ENCODE measurements around the gene RTKN2. TPM values are rescaled to one million over a fixed set of nuclear protein-coding genes. Genes with fewer than 3 reads are reported as not detected.

Gene RTKN2
- polyA plus RNA-seq, 1 of the 3 experiments (the other 2 are of a cell fraction), result 1.4 TPM

DNA sequence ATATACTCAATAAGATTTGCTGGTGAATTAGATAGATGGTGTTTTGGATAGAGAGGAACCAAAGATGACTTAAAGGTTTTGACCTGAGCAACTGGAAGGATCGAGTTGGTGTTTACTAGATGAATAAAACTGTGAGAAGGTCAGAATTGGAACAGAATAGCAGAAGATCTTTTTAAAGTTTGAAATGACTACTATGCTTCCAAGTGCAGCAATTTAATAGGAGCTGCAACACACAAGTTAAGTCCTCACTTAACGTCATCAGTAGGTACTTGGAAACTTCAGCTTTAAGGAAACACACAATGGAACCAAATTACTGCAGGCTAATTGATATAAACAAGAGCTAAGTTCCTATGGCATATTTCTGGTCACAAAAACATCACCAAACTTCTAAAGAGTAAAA is 86.5 kb downstream of the RTKN2 start:
- WGBS (ENCODE audit: low lambda C conversion rate), result 83% methylated on average over 2 of the region's 2 CpGs
- H3K4me1 ChIP-seq (ENCODE audit: control insufficient read depth in 1 of 2, insufficient read depth in 2 of 2, low read depth in 1 of 2, low read length in 1 of 2), result no peaks in the 10 kb centered on the region

DNA sequence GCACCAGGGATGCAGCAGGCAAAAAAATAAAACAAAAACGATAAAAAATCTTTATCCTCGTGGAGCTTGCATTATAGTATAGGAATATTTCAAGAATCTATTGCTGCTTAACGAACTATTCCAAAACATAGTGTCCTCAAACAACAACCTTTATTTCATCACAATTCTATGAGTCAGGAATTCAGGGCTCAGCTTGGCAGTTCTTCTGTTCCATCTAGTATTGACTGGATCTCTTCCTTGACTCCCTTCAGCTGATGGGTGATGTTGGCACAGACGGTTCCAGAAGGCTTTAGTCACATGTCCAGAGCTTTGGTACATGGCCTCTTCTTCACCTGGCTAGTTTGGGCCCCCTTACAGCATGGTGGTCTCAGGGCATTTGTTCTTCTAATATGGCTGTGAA is 88.0 kb downstream of the RTKN2 start:
- no peak overlapping the region for H2AFZ ChIP-seq (ENCODE audit: low read depth)
- H3K27me3 ChIP-seq (ENCODE audit: insufficient read depth), result no peaks in the 10 kb centered on the region
- 87% methylated on average over 4 of the region's 4 CpGs for WGBS (ENCODE audit: low lambda C conversion rate)
- H4K20me1 ChIP-seq (ENCODE audit: insufficient read depth), result no peaks in the 10 kb centered on the region
- no peaks in the 10 kb centered on the region for H3K9me3 ChIP-seq
- H3K4me1 ChIP-seq (ENCODE audit: control insufficient read depth in 1 of 2, insufficient read depth in 2 of 2, low read depth in 1 of 2, low read length in 1 of 2), result no peaks in the 10 kb centered on the region
- TF ChIP-seq SIN3A (IDR thresholded peaks at IDR 0.05; ENCODE audit: borderline replicate concordance, low read depth, low read length) (no peak), FOXM1 (IDR thresholded peaks at IDR 0.05; ENCODE audit: low read depth) (no peak), MEF2A (IDR thresholded peaks at IDR 0.05; ENCODE audit: borderline replicate concordance, low read depth) (no peak), ELF1 (IDR thresholded peaks at IDR 0.05) (no peak), JUND (IDR thresholded peaks at IDR 0.05) (no peak)
- TF ChIP-seq, protein P1, sequence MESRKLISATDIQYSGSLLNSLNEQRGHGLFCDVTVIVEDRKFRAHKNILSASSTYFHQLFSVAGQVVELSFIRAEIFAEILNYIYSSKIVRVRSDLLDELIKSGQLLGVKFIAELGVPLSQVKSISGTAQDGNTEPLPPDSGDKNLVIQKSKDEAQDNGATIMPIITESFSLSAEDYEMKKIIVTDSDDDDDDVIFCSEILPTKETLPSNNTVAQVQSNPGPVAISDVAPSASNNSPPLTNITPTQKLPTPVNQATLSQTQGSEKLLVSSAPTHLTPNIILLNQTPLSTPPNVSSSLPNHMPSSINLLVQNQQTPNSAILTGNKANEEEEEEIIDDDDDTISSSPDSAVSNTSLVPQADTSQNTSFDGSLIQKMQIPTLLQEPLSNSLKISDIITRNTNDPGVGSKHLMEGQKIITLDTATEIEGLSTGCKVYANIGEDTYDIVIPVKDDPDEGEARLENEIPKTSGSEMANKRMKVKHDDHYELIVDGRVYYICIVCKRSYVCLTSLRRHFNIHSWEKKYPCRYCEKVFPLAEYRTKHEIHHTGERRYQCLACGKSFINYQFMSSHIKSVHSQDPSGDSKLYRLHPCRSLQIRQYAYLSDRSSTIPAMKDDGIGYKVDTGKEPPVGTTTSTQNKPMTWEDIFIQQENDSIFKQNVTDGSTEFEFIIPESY (IDR thresholded peaks at IDR 0.05; ENCODE audit: borderline replicate concordance, low read depth), result no peak
- no peaks in the 10 kb centered on the region for H3K36me3 ChIP-seq (replicated peaks in 1 of 2; ENCODE audit: control insufficient read depth in 1 of 2, insufficient read depth in 2 of 2, low read length in 1 of 2)
- ChIA-PET POLR2A (no interaction called here), CTCF (no interaction called here)
- H3K4me3 ChIP-seq (ENCODE audit: low read depth in 2 of 2, low read length in 1 of 2), result no peak overlapping the region
- no peaks in the 10 kb centered on the region for H3F3A ChIP-seq (replicated peaks; ENCODE audit: insufficient read depth)
- H3K79me2 ChIP-seq (ENCODE audit: insufficient read depth), result no peaks in the 10 kb centered on the region
- no peak overlapping the region for H3K9ac ChIP-seq
- no peak for DNase-seq
- H3K4me2 ChIP-seq, result no peak overlapping the region
- no peak overlapping the region for H3K27ac ChIP-seq (ENCODE audit: low read depth in 2 of 2, low read length in 1 of 2)
- H3K9me2 ChIP-seq, result no peaks in the 10 kb centered on the region

More for the DNA sequence above, 86.5 kb downstream of the RTKN2 start:
- no peaks in the 10 kb centered on the region for H3K79me2 ChIP-seq (ENCODE audit: insufficient read depth)
- no peak overlapping the region for H3K27ac ChIP-seq (ENCODE audit: low read depth in 2 of 2, low read length in 1 of 2)
- H3K9me2 ChIP-seq, result no peaks in the 10 kb centered on the region
- DNase-seq, result no peak
- H4K20me1 ChIP-seq (ENCODE audit: insufficient read depth), result no peaks in the 10 kb centered on the region
- H3K36me3 ChIP-seq (replicated peaks in 1 of 2; ENCODE audit: control insufficient read depth in 1 of 2, insufficient read depth in 2 of 2, low read length in 1 of 2), result no peaks in the 10 kb centered on the region
- H2AFZ ChIP-seq (ENCODE audit: low read depth), result no peak overlapping the region
- ChIA-PET POLR2A (no interaction called here), CTCF (interaction anchor here (1.7 kb wide), 1 partner anchor 143 kb away, joined by 5 read pairs; no protein-coding TSS in a partner anchor)
- no peaks in the 10 kb centered on the region for H3F3A ChIP-seq (replicated peaks; ENCODE audit: insufficient read depth)
- TF ChIP-seq TEAD4 (IDR thresholded peaks at IDR 0.05; ENCODE audit: borderline replicate concordance, insufficient read depth), result no peak
- H3K27me3 ChIP-seq (ENCODE audit: insufficient read depth), result no peaks in the 10 kb centered on the region
- H3K9ac ChIP-seq, result no peak overlapping the region
- no peaks in the 10 kb centered on the region for H3K9me3 ChIP-seq
- H3K4me3 ChIP-seq (ENCODE audit: low read depth in 2 of 2, low read length in 1 of 2), result no peak overlapping the region
- H3K4me2 ChIP-seq, result no peak overlapping the region

DNA sequence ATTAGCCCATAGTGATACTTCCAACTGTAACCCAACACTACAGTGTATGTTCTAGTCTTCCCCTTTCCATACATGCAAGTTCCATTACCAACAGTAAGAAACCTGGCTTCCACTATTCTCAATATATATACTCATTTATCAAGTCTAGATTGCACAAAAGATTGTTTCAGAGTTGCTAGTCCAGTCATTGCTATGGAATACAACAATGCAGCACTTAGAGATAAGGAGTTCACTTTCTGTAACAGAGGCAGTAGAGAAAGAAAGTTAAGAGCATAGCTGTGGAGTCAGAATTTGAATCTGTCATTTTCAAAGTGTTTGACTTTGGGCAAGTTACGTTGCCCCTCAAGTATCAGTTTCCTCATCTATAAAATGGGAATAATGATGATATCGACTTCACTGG is 90.1 kb downstream of the RTKN2 start:
- Histone ChIP-seq H3K27ac (ENCODE audit: low read depth in 2 of 2, low read length in 1 of 2) (no peak overlapping the region), H3K4me3 (ENCODE audit: low read depth in 2 of 2, low read length in 1 of 2) (no peak overlapping the region), H3K27me3 (ENCODE audit: insufficient read depth) (no peaks in the 10 kb centered on the region), H3K79me2 (ENCODE audit: insufficient read depth) (no peaks in the 10 kb centered on the region), H2AFZ (ENCODE audit: low read depth) (no peak overlapping the region), H3F3A (replicated peaks; ENCODE audit: insufficient read depth) (no peaks in the 10 kb centered on the region), H3K4me1 (ENCODE audit: control insufficient read depth in 1 of 2, insufficient read depth in 2 of 2, low read depth in 1 of 2, low read length in 1 of 2) (no peaks in the 10 kb centered on the region), H3K9me2 (no peaks in the 10 kb centered on the region), H4K20me1 (ENCODE audit: insufficient read depth) (no peaks in the 10 kb centered on the region), H3K36me3 (replicated peaks in 1 of 2; ENCODE audit: control insufficient read depth in 1 of 2, insufficient read depth in 2 of 2, low read length in 1 of 2) (no peaks in the 10 kb centered on the region), H3K9ac (no peak overlapping the region), H3K4me2 (no peak overlapping the region), H3K9me3 (no peaks in the 10 kb centered on the region)
- WGBS (ENCODE audit: low lambda C conversion rate), result 98% methylated on average over 2 of the region's 2 CpGs
- ChIA-PET CTCF (interaction anchor here (0.6 kb wide), 1 partner anchor 132 kb away, joined by 3 read pairs; no protein-coding TSS in a partner anchor), POLR2A (no interaction called here)
- DNase-seq, result no peak
- TF ChIP-seq ELF1 (IDR thresholded peaks at IDR 0.05) (no peak), RFX5 (IDR thresholded peaks at IDR 0.05; ENCODE audit: low read length) (no peak)
- TF ChIP-seq, protein P2, sequence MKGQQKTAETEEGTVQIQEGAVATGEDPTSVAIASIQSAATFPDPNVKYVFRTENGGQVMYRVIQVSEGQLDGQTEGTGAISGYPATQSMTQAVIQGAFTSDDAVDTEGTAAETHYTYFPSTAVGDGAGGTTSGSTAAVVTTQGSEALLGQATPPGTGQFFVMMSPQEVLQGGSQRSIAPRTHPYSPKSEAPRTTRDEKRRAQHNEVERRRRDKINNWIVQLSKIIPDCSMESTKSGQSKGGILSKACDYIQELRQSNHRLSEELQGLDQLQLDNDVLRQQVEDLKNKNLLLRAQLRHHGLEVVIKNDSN (IDR thresholded peaks at IDR 0.05; ENCODE audit: borderline replicate concordance, low read depth), result no peak
- TF ChIP-seq, protein P1 (IDR thresholded peaks at IDR 0.05; ENCODE audit: borderline replicate concordance, low read depth), result no peak
